Thyroid gland (tissue), 4 donors: Measurements from ENCODE around the gene ATP6V1C2.

ENCODE experiments used
- CTCF ChIP-seq, 6 experiments: fragments of 200-600 bp in 3 of 6; fragments of 450-650 bp in 3 of 6; sonication (generic) in 3 of 6; IDR thresholded peaks; one replicate each; pipeline ENCODE4 v1.5.1; 2016 to 2019; ENCODE audit warnings: antibody characterized with exemption in 6 of 6, mild to moderate bottlenecking in 2 of 6, inconsistent platforms in 1 of 6, moderate library complexity in 1 of 6
- POLR2A ChIP-seq, 2 donors: fragments of 450-650 bp; IDR thresholded peaks; one replicate each; pipeline ENCODE4 v1.6.1; 2017; ENCODE audit warnings: antibody characterized with exemption in 2 of 2, mild to moderate bottlenecking in 2 of 2, moderate library complexity in 1 of 2

- TF ChIP-seq CTCF (IDR thresholded peaks at IDR 0.05), result no peak
- no peak for TF ChIP-seq POLR2A (IDR thresholded peaks at IDR 0.05)
These were observed 46.7 kb downstream of the ATP6V1C2 start for GRCh38 chr2:10768063-10768507.
